Measurements from ENCODE around the gene LMOD1. TPM values are rescaled to one million over a fixed set of nuclear protein-coding genes. Genes with fewer than 3 reads are reported as not detected.

The LMOD1 gene
- polyA plus RNA-seq, 3 donors, result not detected

DNA sequence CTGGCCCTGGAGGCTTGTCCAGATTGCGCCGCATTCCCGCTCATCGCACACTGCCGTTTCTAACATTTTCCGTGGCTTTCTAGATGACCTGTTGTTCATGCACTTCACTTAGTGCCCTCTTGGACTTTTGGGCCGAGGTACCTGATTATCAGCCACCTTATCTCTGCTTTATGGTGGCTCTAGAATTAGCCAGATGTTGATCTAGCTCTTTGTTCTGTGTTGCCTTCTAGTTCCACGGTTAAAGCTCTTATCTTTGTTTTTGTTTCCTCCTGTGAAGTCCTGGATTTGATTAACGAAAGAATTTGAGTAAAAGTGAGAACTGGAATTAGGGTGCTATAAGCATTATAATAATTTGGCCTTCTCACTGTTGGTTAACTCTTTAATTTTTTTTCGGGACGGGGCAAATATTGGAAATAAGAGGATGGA lies 37.0 kb upstream of the LMOD1 start:
- H3K4me3 Mint-ChIP-seq, result peak overlapping the region; percentile 92 to 97
- peak overlapping the region; percentile 61 to 93 (median 79) for H3K27ac Mint-ChIP-seq
- Histone ChIP-seq H3K9ac (ENCODE audit: insufficient read depth, low read length, poor library complexity, severe bottlenecking) (peak overlapping the region; percentile 96), H3K79me2 (ENCODE audit: insufficient read depth, low read length) (peaks cover 59% of the 10 kb centered on the region), H3K4me1 (ENCODE audit: control insufficient read depth in 1 of 2, insufficient read depth in 2 of 2, low read length in 2 of 2) (peaks cover 18 to 19% of the 10 kb centered on the region in 2 donors), H3K9me3 (replicated peaks in 1 of 2; ENCODE audit: control insufficient read depth in 1 of 2, insufficient read depth in 1 of 2, low read length in 2 of 2) (no peaks in the 10 kb centered on the region), H3K4me2 (replicated peaks; ENCODE audit: extremely low read depth, low read length, poor library complexity, severe bottlenecking) (peak overlapping the region; percentile 83), H2AFZ (ENCODE audit: insufficient read depth, low read depth, low read length, poor library complexity, severe bottlenecking) (peak overlapping the region; percentile 91), H3K4me3 (replicated peaks in 1 of 3; ENCODE audit: low read depth in 2 of 3, low read length in 3 of 3) (peak overlapping the region; percentile 70 to 89 (median 89)), H3K27me3 (ENCODE audit: control insufficient read depth in 2 of 2, insufficient read depth in 2 of 2, low read length in 2 of 2) (no peaks in the 10 kb centered on the region), H3K27ac (ENCODE audit: low read depth in 1 of 2, low read length in 2 of 2) (peak overlapping the region; percentile 42 to 88), H4K20me1 (ENCODE audit: insufficient read depth, low read length) (peaks cover 53% of the 10 kb centered on the region), H3K36me3 (replicated peaks in 1 of 2; ENCODE audit: control insufficient read depth in 1 of 2, insufficient read depth in 2 of 2, low read length in 2 of 2) (peaks cover 8 to 22% of the 10 kb centered on the region in 2 donors)
- no peak for TF ChIP-seq CTCF (IDR thresholded peaks at IDR 0.05)
- H3K36me3 Mint-ChIP-seq, result peaks cover 13 to 26% of the 10 kb centered on the region in 2 donors
- H3K9me3 Mint-ChIP-seq, result no peaks in the 10 kb centered on the region
- no peak for DNase-seq
- peaks cover 0 to 7% (median 2%) of the 10 kb centered on the region in 3 donors for H3K27me3 Mint-ChIP-seq (ENCODE audit: low read depth in 3 of 3)
- intact Hi-C loops (cut with micrococcal nuclease), result no loop called here
- H3K4me1 Mint-ChIP-seq, result peaks cover 28% of the 10 kb centered on the region
- 20% methylated on average over 9 of the region's 11 CpGs for WGBS (ENCODE audit: insufficient coverage)

DNA sequence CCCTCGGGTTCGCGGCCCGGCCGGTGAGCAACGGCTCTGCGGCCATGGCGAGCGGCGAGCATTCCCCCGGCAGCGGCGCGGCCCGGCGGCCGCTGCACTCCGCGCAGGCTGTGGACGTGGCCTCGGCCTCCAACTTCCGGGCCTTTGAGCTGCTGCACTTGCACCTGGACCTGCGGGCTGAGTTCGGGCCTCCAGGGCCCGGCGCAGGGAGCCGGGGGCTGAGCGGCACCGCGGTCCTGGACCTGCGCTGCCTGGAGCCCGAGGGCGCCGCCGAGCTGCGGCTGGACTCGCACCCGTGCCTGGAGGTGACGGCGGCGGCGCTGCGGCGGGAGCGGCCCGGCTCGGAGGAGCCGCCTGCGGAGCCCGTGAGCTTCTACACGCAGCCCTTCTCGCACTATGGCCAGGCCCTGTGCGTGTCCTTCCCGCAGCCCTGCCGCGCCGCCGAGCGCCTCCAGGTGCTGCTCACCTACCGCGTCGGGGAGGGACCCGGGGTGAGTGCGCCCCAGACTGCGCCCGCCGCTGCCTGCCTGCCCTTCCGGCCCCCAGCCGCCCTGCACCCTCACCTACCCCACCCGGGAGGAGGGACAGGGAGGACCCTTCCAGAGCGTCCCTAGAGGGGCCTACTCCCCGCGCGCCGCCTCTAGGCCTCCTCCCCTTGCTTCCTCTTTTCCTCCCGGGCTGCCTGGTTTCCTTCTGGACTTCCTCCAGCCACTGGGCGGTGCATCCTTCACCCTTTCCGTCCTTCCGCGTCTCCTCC lies 36.5 kb upstream of the LMOD1 start, which contains the start of gene RNPEP:
TSS of gene RNPEP (plus strand) at position 26 of the 757 bp plus-strand sequence. CDS start at position 45, 19 bp downstream.
- Histone ChIP-seq H3K36me3 (replicated peaks in 1 of 2; ENCODE audit: control insufficient read depth in 1 of 2, insufficient read depth in 2 of 2, low read length in 2 of 2) (peaks cover 8 to 16% of the 10 kb centered on the region in 2 donors), H3K27me3 (ENCODE audit: control insufficient read depth in 2 of 2, insufficient read depth in 2 of 2, low read length in 2 of 2) (no peaks in the 10 kb centered on the region), H4K20me1 (ENCODE audit: insufficient read depth, low read length) (peaks cover 47% of the 10 kb centered on the region), H3K79me2 (ENCODE audit: insufficient read depth, low read length) (peaks cover 53% of the 10 kb centered on the region), H3K4me3 (replicated peaks in 1 of 3; ENCODE audit: low read depth in 2 of 3, low read length in 3 of 3) (peak within 1 kb of the TSS; percentile 70 to 89 (median 89)), H3K9me3 (replicated peaks in 1 of 2; ENCODE audit: control insufficient read depth in 1 of 2, insufficient read depth in 1 of 2, low read length in 2 of 2) (no peaks in the 10 kb centered on the region), H3K27ac (ENCODE audit: low read depth in 1 of 2, low read length in 2 of 2) (peak within 1 kb of the TSS; percentile 42 to 88), H3K4me1 (ENCODE audit: control insufficient read depth in 1 of 2, insufficient read depth in 2 of 2, low read length in 2 of 2) (peaks cover 18 to 19% of the 10 kb centered on the region in 2 donors), H3K4me2 (replicated peaks; ENCODE audit: extremely low read depth, low read length, poor library complexity, severe bottlenecking) (peak within 1 kb of the TSS; percentile 83), H3K9ac (ENCODE audit: insufficient read depth, low read length, poor library complexity, severe bottlenecking) (peak within 1 kb of the TSS; percentile 96), H2AFZ (ENCODE audit: insufficient read depth, low read depth, low read length, poor library complexity, severe bottlenecking) (peak within 1 kb of the TSS; percentile 91)
- Mint-ChIP-seq H3K4me3 (peak within 1 kb of the TSS; percentile 95 to 97), H3K27me3 (ENCODE audit: low read depth in 3 of 3) (peaks cover 0 to 8% (median 2%) of the 10 kb centered on the region in 3 donors), H3K9me3 (no peaks in the 10 kb centered on the region), H3K4me1 (peaks cover 28% of the 10 kb centered on the region), H3K36me3 (peaks cover 12 to 22% of the 10 kb centered on the region in 2 donors), H3K27ac (peak within 1 kb of the TSS; percentile 79 to 93 (median 89))
- DNase-seq, result peak; percentile 68 to 76 (median 73)
- peak; percentile 21 for TF ChIP-seq CTCF (IDR thresholded peaks at IDR 0.05)
- WGBS (ENCODE audit: insufficient coverage), result under 1% methylated on average over 79 of the region's 80 CpGs
- intact Hi-C loops (cut with micrococcal nuclease), result no loop called here

All from CD14-positive monocyte (primary cell).